Tibial nerve (tissue), 4 donors: ENCODE data around the gene RGS17.

Experiments used
- CTCF ChIP-seq, 5 experiments: fragments of 200-600 bp in 3 of 5; fragments of 450-650 bp in 2 of 5; sonication (generic) in 3 of 5; IDR thresholded peaks; one replicate each; pipeline ENCODE4 v1.5.1; 2016 to 2019; ENCODE audit warnings: antibody characterized with exemption in 5 of 5, mild to moderate bottlenecking in 3 of 5, moderate library complexity in 2 of 5
- EP300 ChIP-seq, 2 donors: sonication (generic); formaldehyde crosslinking; IDR thresholded peaks; one replicate each; pipeline ENCODE4 v1.6.1; 2017; ENCODE audit warnings: antibody characterized with exemption in 2 of 2, mild to moderate bottlenecking in 1 of 2
- POLR2A ChIP-seq, 2 donors: fragments of 450-650 bp; IDR thresholded peaks; one replicate each; pipeline ENCODE4 v1.6.1; 2017; ENCODE audit warnings: antibody characterized with exemption in 2 of 2, mild to moderate bottlenecking in 2 of 2, moderate library complexity in 2 of 2

- no peak for TF ChIP-seq CTCF (IDR thresholded peaks at IDR 0.05)
- no peak for TF ChIP-seq EP300 (IDR thresholded peaks at IDR 0.05)
- no peak for TF ChIP-seq POLR2A (IDR thresholded peaks at IDR 0.05)
These were observed 67.1 kb downstream of the RGS17 start for GRCh38 chr6:153063936-153064335.
